Measurements from ENCODE around the gene CA4.
"Not testable (repeated sequence)": the region's sequence is repeated elsewhere in the genome, so short reads cannot be mapped to it uniquely, and the experiment has no call there.

Gene CA4

DNA sequence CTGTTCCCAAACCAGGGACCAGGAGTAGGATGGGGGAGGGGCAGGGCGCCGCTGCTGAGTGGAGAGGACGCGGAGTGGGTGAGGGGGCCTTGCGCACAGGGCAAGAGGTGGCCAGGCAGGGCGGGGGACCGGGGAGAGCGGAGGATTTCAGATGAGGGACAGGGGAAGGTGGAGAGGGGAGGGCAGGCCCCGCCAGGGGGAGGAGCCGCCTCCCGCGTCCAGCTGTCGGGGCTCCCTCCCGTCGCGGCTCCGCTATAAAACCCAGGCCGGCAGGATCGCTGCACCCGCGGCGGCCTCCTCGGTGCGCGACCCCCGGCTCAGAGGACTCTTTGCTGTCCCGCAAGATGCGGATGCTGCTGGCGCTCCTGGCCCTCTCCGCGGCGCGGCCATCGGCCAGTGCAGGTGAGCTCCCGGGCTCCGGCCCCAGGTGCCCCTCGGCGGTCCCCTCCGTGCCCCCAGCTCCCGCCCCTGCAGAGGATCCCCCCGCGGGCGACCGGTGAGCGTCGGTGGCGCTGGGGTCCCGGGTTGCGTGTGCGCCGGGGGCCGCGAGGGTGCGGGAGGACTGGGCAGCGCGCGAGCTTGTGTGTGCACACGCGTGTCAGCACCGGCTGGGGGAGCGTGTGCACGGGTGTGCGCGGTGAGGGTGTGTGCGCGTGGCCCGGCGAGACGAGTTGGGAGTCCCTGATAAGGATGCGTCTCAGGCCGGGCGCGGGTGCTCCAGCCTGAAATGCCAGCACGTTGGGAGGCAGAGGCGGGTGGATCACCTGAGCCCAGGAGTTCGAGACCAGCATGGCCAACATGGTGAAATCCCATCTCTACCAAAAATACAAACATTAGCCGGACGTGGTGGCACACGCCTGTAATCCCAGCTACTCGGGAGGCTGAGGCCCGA is at the start of gene CA4:
CA4 (plus strand) TSS at position 283 of the 892 bp plus-strand sequence; CDS start at position 345, 62 bp downstream.
- DNase-seq, result no peak

DNA sequence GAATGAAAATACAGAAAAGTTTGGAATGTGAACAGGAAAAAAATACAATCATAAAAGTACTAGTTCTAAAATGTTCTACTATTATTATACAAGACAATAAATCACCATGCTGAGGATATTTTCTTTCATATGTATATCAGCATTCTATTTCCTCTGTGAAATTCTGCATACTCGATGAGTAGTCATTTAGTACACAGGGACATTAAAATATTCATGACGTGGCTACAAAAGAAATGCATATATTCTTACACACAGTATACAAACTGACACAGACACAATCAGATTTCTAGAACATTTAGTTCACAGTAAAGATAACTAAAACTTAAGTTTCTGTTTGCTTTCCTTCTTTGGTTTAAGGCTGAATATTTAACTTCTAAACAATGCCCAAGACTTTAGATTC is 49.2 kb upstream of the CA4 start:
- DNase-seq, result not testable (repeated sequence)

DNA sequence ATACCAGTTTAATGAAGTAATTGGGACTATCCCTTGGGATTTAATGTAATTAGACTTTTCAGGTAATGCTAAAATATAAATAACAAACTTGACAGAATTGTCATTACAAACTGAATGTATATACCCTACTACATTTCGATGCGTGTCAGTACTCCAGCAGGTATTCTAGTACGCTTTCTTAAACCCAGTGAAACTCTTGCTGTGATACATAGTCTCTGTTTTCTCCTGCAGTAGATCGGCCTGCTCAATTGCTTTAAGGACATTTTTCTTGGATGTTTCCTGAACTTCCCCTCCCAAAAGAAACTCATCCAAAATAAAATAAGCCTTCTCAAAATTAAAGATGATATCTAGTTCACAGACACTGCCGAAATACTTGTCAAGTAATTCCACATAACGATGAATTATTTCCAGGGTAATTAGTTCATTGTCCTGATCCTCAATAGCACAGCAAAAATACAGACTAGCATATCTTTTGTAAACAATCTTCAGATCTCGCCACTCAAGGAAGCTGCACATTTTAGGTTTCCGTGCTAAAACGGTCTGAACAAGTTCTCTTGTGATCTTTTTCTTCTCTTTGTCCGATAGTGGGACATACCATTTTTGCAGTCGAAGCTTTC is 47.6 kb upstream of the CA4 start:
- not testable (repeated sequence) for DNase-seq

DNA sequence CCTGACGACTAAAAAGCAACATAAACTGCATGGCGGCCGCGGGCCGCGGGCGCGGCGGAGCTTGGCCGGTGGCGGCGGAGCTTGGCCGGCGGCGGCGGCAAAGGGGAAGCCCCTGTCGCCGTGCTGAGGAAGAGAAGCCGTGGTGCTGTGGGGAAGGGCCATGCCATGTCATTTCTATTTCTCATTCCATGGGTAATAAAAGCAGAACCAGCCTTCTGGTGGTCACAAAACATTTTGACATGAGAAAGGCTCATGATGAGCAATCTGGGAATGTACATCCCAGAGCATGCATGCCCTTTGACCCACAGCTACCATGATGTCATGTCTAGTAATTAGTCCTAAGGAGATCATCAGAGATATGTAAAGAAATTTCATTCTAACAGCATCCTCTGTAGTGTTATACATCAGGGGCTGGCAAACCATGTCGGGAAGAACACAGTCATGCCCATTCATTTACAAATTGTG is 47.1 kb upstream of the CA4 start:
- DNase-seq, result peak; percentile 35

DNA sequence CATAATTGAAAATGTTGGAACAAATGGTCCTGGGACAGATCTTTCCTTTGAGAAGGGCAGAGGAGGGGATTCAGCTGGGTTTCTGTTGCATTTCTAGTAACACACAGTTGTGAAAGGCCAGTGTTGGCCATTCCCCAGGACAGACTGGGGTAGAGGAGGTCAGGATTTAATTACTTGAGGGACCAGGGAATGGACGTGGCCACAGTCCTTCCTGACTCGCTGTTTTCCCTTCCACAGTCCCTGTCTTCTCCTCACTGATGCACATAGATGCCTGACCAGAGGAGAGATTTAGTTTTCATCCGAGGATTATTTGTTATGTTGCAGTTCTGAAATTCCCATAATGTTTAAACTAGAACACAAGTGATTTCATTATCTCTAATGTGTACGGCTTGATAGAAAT is 45.8 kb upstream of the CA4 start:
- DNase-seq, result no peak

DNA sequence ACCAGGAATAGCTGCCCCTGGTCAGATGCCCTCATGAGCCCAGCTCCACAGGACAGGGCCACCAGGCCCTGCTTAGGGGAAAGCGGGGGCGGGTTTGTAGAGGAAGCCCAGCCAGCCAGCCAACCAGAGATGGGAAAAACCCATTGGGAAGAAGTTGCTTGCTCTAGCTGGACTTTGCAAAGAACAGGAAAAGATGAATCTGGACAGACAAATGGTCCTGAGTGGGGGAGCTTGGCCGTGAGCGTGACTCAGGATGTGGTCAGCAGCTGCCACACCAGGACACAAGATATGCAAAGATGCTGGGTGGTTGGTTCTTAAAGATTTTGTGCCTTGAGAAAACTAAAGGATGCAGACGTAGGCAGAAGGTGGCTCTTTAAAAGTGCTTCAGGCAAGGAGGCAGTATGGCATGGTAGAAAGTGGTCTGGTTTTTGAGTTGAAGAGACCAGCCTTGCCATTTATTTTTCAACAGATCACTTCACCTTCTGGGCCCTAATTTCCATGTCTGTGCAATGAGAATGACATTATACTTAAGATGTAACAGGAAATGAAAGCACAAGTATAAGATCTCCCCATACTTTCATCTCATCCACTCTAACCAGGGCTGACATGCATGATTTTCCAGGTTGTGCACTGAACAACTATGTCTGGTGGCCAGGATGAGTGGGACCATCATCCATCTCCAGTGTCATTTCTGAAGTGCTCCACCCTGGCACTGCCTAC is 43.3 kb upstream of the CA4 start:
- DNase-seq, result no peak

DNA sequence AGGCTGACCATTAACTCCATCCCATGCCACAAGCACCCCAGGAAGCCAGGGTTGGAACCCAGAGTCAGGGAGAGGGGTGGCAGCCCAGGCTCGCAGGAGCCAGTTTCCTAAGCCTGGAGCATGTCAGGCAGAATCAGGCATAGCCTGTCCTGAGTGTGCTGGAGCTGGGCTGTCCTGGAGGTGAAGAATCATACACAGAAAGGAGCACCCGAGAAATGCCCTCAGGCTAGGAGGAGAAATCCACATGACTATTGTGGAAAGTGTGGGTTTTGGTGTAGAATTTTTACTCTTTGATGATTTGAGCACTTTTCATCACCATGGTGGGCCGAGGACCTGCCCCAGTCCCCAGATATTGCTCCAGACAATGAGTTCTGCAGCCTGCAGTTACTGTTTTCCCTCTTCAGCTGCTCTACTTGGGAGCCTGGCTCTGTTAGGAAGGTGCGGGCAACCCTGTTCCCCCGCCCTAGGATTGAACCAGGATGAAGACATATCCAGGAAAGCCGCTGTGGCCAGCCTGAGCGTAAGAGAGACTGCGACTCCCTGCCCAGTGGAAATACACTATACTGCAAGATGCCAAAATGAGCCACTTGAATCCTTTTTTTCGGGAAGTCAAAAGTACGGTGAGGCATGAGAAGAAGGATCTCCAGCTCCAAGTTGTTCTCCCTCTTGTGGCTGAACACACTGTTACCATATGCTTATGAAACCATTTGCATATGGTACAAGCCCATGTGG is 42.1 kb upstream of the CA4 start:
- DNase-seq, result no peak

DNA sequence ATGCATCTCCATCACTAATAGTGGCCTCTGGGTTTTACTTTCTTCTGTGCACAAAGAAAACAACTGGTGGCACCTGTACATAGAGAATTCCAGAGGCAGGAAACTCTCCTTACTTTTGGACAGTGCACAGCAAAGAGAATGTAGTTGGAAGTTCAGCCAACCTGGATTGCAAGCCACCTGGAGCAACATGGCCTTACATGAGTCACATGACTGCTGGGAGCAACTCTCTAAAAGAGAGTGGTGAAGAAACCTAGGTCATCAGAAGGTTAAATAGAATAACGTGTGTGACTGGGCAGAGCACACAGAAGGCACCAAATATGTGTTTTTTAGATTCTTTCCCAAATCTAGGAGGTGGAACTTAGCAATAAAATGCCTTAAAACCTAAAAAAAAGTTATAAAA is 41.5 kb upstream of the CA4 start:
- not testable (repeated sequence) for DNase-seq

DNA sequence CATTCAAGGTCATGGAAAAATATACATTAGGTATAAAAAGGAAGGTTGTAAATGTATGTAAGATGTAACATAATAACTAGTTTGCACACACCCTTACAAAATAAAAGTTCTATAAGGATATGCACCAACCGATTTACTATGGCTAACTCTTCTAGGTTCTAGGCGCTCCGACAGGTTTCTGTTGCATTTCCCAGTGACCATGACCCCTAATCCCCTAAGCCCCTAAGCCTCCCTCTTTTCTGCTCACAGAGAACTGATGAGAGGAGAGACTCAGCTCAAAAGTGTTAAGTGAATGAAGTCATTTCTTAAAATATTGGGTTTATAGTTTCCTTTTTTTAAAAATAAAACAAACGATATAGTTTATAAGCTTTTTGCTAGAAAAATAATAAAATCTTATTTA is 41.1 kb upstream of the CA4 start:
- DNase-seq, result no peak

DNA sequence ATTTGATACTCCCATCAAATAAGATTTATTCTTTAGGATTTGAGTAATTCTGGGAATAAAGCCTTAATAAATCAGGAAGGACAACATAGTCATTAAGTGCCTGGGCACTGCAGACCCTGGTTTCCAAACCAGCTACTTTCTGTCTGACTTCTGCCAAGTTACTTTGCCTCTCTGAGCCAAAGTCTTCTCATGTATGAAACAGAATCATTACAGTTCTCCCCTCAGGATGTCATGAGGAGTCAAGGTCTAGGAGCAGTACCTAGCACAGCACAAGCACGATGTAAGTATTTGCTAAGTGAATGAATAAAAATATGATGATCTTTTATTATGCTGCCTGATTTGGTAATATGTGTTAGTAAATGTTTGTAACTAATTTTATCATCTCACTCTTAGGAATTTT is 40.6 kb upstream of the CA4 start:
- DNase-seq, result no peak

DNA sequence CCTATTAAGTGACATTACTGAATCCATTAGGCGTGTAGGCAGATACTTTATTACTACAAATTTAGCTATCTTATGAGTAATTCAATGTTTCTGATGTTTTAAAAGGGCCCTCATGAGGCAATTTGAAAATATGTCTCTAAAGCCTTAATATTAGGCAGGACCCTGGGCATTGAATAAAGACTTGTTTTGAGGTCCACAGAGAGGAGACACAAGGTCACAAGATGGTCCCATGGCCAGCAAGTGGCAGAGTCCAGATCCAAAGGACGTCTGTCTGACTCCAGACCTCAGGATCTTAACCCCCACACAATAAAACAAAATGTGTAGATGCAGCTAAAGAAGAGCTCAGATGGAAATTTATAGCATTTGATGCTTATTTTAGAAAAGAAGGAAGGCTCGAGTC is 39.2 kb upstream of the CA4 start:
- DNase-seq, result no peak

DNA sequence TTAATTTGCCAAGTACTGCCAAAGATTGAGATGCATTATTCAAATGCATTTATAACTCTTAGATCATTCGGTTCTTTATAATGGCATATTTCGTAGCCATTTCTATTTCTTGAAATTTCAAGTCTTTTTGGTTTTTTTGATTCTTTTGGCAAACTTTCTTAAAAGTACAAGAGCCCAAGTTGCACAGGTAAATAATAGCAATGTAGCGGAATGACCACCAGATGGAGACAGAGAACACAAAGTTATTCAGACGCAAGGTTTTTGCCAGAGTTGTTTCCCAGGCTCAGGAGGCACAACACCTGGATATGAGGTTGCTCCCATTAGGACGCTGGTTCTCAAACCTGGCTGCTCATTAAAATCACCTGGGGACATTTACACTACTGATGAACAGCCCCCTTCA is 38.1 kb upstream of the CA4 start:
- DNase-seq, result not testable (repeated sequence)

DNA sequence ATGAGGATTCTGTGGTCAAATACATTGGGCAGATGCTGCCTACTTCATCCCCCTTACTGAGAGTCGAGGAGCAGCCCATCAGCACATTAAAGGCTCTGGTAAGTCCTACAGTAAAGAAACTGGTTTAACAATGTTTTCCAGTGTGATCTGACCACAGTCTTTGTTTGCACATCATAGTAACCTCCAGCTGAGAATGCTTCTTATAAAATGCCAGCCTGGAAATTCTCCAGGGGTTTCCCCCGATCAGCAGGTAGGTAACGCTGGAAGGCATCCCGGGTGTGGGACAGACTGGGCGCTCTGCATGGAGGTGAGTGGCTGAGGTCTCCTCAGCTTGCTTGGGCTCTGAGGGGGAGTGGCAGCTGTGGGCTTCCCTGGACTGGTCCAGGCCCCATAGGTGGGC is 34.4 kb upstream of the CA4 start:
- not testable (repeated sequence) for DNase-seq

DNA sequence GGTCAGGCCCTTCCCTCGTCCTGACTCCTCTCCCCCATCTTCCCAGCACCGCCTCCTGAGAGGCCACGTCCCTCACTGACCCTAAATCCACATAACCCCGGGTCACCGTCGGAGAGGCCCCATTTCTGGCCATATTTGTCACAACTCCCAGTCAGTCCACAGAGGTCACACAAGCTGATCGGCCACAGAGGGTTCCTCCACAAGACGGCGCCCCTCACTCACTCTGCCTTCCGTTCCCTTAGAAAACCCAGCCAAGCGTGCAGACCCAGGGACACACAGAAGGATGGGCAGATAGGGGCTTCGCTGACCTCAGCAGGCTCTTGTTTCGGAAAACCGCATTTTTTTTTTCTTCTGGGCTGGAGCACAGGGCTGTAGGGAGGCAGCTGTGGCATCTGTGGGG is 33.6 kb upstream of the CA4 start:
- DNase-seq, result not testable (repeated sequence)

DNA sequence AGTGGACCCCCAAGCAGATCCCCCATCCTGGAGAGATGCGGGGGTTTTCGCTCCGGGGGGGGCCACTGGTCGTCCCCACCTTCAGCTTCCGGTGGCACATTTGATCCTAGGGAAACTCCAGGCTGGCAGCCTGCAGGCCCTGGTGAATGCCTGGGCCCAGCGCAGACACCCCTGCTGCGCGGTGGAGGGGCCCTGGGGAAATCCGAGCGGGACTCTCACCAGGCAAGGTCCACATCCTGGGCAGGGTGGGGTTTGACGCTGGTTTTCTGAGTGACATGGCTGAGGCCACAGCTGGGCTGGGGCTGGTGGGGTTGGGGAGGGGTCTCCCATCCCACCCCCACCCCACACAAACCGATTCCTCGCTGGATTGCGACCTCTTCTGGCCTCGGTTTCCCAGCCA is 30.6 kb upstream of the CA4 start:
- DNase-seq, result not testable (repeated sequence)

DNA sequence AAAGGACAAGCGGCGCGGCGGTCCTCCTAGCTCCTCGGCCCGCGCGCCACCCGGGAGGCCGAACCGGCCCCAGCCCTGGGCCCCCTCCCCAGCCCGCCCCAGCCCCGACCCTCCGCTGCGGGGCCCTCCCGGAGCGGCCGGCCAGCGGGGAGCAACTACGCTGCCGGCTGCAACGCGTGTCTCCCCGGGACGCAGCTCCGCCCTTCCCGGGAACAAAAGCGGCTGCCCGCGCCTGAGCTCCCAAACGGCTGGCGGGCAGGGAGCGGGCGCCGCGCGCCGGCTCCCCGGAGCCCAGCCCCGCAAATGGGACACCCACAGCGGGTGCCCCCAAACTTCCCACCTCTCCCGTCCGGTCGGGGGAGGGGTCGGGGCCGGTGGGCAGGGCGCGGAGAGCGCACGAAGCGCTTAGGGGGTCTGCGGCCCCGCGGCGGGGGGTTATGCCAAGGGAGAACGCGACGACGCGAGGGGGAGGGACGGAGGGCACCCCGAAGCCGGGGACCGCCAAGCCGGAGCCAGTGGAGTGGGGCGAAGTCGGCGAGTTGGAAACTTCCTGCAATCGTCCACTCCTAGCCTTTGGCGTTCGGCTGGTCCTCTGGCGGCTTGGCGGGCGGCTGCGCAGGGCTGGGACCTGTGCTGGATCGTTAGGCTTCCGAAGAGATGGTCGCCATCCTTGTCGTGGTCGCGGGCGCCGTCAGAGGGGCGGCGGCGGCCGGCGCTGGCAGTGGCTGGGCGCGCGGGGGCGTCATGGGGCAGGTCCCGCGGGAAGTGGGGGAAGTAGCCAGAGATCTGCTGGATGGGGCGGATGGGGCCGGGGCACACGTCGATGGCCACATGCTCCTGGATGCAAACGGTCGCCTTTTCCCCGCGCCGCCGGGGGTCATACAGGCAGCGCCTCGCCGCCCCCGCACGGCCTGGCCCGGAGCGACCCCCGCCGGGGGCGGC is 29.7 kb upstream of the CA4 start:
- DNase-seq, result not testable (repeated sequence)

DNA sequence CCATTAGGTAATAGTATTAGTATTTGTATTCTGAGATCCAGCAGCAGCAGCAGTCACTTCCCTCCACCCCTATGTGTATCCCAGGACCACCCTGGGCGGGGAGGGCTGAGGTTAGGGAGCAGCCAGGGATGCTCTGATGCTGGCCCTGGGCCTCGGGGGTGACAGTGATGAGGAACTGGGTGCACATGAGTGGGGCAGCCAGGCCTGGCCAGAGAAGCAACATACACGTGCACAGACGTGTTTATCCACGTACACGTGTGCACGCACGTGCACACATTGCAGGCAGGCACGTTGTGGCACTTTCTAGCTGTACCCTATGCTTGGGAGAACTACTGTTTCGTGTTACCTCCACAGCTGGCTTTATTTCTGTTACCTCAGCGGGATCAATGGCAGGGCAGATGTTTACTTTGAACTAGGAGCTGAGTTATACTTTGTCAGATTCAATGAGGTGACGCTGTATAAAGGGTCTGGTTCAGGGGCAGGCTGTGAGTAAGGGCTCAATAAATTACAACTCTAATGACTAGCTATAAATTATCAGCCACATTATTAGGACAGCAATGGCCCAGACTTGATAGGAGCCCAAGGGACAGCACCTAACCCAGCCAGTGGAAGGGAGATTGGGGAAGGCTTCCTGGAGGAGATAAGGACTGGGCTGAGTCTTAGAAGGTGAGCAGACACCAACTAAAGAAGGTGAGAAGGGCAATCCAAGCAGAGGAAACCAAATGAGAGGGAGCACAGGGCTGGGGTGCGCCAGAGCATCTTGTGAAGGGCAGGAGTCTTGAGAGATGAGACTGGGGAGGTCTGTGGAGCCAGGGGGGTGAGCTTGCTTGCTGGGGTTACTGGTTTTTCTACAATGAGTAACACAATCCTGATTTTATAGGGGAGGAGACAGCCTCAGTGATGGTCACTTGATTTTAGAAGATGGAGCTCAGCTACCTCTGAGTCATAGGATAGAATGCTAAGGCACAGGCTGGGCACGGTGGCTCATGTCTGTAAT is 22.4 kb upstream of the CA4 start:
- DNase-seq, result no peak

DNA sequence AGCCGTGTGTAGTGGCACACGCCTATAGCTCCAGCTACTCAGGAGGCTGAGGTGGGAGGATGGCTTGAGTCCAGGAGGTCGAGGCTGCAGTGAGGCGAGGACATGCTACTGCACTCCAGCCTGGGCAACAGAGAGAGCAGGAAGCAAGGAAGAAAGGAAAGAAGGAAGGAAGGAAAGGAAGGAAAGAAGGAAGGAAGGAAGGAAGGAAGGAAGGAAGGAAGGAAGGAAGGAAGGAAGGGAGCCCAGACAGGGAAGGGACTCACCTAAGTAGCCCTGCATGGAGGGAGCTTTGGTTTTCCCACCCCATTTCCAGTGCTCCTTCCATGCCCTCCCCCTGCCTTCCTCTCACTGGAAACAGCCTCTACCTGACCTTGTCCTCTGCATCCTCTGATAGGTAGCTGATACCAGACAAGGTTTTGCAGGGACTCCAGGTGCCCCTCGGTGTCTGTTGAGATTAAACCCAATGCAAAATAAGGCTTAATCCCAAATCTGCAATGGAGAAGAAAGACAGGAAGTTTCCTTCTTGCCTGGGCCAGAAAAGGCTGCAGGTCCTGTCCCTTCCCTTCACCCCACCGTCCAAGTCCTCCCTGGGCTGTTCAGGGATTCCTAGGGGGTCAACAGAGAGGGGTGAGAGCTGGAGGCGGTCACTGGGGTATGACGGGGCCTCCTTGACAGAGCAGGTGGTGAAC is 21.5 kb upstream of the CA4 start:
- no peak for DNase-seq

DNA sequence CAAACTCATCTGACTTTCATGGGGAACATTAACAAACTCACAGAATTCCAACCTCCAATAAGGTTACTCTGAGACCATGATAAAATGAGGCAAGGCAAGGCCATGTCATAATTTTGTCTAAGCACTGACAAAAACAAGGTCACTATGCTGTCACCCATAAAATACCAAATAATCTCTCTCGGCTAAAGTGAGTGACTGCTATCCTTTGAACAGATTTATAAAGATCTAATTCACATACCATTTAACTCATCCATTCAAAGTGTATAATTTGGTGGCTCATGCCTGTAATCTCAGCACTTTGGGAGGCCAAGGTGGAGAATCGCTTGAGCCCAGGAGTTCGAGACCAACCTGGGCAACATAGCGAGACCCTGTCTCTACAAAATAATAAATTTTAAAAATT is 20.6 kb upstream of the CA4 start:
- no peak for DNase-seq

DNA sequence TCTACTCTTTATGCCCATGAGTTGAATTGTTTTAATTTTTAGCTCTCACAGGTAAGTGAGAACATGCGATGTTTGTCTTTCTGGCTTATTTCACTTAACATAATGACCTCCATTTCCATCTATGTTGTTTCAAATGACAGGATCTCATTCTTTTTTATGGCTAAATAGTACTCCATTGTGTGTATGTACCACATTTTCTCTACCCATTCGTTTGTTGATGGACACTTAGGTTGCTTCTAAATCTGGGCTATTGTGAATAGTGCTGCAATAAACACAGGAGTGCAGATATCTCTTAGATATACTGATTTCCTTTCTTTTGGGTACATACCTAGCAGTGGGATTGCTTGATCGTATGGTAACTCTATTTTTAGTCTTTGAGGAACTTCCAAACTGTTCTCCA is 19.3 kb upstream of the CA4 start:
- DNase-seq, result no peak
